MV-4-11 (cell line): ENCODE data around the gene ANGPTL4.
A peak's percentile ranks its signal among the peaks of the same experiment; 100 is the strongest.
"Not testable (repeated sequence)": the region's sequence is repeated elsewhere in the genome, so short reads cannot be mapped to it uniquely, and the experiment has no call there.

Experiments used
- DNase-seq: peaks from one replicate; lab custom pipeline; 2025; lab: John Stamatoyannopoulos, UW

The ANGPTL4 gene, protein sequence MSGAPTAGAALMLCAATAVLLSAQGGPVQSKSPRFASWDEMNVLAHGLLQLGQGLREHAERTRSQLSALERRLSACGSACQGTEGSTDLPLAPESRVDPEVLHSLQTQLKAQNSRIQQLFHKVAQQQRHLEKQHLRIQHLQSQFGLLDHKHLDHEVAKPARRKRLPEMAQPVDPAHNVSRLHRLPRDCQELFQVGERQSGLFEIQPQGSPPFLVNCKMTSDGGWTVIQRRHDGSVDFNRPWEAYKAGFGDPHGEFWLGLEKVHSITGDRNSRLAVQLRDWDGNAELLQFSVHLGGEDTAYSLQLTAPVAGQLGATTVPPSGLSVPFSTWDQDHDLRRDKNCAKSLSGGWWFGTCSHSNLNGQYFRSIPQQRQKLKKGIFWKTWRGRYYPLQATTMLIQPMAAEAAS

DNA sequence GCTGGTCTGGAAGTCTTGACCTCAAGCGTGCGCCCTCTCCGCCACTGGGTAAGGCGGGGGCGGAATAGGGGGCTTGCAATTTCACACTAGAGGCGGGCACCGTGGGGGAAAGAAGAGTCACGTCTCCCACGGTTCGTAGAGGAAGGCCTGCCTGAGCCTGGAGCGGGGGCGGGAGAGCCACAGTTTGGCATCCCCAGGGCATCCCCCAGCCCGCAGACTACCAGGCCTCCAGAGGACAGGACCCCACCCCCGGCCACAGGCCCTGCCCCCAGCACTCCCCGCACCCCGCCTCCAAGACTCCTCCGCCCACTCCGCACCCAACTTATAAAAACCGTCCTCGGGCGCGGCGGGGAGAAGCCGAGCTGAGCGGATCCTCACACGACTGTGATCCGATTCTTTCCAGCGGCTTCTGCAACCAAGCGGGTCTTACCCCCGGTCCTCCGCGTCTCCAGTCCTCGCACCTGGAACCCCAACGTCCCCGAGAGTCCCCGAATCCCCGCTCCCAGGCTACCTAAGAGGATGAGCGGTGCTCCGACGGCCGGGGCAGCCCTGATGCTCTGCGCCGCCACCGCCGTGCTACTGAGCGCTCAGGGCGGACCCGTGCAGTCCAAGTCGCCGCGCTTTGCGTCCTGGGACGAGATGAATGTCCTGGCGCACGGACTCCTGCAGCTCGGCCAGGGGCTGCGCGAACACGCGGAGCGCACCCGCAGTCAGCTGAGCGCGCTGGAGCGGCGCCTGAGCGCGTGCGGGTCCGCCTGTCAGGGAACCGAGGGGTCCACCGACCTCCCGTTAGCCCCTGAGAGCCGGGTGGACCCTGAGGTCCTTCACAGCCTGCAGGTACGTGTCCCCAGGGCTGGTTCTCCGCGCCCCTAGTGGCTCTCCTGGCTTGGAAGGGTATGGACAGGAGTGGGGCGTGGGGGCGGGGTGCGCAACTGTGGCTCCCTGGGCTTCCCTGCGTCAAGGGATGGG, at the start of gene ANGPTL4:
TSS of gene ANGPTL4 (plus strand) at position 353 of the 969 bp plus-strand sequence. CDS start at position 520, 167 bp downstream.
- DNase-seq: no peak

DNA sequence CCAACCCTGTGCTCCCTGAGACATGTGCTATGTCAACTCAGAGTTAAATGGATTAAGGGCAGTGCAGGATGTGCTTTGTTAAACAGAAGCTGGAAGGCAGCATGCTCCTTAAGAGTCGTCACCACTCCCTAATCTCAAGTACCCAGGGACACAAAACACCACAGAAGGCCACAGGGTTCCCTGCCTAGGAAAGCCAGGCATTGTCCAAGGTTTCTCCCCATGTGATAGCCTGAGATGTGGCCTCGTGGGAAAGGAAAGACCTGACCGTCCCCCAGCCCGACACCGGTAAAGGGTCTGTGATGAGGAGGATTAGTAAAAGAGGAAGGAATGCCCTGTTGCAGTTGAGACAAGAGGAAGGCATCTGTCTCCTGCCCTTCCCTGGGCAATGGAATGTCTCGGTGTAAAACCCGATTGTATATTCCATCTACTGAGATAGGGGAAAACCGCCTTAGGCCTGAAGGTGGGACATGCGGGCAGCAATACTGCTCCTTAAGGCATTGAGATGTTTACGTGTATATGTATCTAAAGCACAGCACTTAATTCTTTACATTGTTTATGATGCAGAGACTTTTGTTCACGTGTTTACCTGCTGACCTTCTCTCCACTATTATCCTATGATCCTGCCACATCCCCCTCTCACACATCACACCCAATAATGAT, 48.8 kb upstream of the ANGPTL4 start:
- not testable (repeated sequence) for DNase-seq

DNA sequence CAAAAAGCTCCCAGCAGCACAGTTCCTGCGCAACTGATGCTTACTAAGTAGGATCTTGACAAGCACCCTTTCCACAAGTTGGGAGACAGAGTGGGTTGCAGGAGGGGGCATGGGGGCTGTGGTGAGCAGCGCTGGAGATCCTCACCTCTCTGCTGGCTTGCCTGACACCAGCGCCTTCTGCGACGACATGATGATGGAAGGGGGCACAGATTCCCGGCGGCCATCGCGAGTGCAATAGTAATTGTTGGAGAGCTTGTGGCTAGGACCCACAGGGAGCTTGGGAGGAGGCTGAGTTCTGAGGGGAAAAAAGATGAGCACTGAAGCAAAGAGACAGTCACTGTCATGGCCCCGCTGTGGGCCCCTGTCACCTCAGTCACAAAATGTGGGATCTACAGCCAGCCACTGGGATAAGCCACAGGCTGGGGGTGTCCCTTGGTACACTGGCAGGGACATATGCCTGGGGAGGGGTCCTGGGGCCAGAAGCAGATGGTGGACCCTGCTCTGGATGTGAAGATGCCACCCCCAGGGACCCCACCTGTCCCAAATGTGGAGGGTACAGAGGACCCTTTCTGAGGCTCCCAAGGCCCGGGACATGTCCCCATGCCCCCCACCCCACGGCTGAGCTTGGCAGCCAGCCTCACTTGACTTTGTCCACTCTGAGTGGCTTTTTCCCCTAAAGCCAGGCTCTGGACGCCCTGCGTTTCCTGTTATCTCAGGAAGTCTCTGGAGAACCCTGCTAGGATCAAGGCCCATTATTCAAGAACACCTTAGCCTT, 47.4 kb upstream of the ANGPTL4 start:
- no peak for DNase-seq

DNA sequence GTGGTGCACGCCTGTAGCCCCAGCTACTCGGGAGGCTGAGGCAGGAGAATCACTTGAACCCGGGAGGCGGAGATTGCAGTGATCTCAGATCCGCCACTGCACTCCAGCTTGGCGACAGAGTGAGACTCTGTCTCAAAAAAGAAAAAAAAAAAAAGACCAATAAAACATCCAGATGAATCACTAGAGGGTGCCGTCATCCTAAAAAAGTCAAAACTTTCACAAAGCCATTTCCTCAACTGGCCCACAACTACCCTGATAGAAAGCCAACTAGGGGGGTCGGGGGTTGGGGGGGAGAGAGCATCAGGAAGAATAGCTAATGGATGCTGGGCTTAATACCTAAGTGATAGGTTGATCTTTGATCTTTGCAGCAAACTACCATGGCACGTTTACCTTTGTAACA, 45.1 kb upstream of the ANGPTL4 start:
- peak; percentile 59 for DNase-seq

DNA sequence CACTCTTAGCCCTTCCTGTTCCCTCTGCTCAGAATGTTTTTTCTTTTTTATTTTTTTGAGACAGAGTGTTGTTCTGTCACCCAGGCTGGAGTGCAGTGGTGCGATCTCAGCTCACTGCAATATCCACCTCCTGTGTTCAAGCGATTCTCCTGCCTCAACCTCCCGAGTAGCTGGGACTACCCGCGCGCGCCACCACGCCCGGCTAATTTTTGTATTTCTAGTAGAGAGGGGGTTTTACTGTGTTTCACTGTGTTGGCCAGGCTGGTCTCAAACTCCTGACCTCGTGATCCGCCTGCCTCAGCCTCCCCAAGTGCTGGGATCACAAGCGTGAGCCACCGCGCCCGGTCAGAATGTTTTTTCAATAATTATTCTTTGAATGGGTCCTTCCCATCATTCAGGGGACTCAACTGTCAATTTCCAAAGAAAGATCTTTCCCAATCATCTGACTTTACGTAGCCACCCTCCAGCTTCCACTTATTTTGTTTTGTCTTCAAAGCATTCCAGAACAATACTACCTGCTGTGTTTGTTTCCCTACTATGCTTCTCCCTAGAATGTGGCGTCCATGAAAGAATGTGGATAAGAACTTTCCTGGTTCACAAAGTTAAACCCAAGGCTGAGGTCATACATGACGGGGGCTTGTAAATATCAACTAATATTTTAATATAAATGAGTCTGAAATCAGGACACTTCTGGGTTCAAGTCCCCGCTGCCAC, 44.0 kb upstream of the ANGPTL4 start:
- no peak for DNase-seq

DNA sequence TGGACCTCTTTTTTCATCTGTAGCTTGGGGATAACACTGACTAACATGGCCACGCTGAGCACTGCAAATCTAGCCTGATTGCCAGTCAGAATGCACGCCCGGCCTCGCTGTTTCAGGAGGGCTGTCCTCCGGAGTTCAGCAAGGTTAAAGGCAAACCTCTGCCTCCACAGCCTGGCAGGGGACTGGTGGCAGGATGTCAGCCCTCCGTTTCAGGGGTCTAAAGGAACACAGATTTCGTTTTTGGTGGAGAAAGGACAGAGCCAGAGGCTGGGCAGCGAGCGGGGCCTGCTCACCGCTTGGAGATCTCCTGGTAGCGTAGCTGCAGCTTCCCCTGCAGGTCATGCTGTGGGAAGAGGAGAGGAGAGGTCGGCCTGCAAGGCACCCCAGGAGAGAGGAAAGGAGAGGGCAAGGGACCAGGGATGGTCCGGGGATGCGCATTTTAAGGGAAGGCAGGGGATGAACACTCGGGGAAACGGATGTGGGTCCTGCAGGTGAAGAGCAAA, 43.3 kb upstream of the ANGPTL4 start:
- DNase-seq: no peak

DNA sequence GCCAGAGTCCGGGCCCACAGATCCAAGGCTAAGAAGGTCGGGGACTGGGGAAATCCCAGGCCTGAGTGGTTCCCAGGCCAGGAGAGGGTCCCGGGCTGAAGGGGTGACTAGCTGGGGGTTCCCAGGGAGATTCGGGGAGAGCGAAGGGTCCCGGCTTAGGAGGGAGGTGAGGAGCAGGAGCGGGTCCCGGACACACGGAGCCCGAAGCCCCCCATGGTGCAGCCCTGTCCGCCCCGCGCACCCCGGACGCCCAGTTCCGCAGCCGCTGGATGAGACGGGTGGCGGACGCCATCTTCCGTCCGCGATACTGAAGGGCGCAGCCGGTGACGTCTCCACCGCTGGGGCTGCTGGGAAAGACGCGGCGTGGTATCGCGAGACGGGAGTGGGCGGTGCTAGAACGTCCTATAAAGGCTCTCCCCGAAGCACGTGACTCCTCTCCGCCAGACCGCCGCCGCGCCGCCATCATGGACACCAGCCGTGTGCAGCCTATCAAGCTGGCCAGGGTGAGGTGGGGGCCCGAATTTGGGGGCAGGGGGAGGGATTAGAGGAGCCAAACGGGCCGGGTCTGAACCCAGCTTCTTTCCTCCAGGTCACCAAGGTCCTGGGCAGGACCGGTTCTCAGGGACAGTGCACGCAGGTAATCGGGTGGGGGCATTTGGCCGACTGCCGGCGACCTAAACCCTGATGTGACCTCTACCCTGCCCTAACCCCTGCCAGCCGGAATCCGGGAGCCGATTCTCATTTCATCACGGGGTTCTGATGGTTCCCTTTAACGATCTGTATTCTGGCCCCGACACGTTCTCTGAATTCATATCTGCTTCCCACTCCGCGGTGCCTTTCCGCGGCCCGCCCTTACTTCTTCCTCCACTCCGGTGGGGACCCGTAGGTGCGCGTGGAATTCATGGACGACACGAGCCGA, 42.6 kb upstream of the ANGPTL4 start, which contains the start of the genes NDUFA7 and RPS28:
TSS of gene NDUFA7 (minus strand) at position 309 of the 919 bp plus-strand sequence. CDS start at position 292, 17 bp downstream.
TSS of gene RPS28 (plus strand) at position 430 of the 919 bp plus-strand sequence. CDS start at position 465, 35 bp downstream.
- DNase-seq: peak; percentile 96

DNA sequence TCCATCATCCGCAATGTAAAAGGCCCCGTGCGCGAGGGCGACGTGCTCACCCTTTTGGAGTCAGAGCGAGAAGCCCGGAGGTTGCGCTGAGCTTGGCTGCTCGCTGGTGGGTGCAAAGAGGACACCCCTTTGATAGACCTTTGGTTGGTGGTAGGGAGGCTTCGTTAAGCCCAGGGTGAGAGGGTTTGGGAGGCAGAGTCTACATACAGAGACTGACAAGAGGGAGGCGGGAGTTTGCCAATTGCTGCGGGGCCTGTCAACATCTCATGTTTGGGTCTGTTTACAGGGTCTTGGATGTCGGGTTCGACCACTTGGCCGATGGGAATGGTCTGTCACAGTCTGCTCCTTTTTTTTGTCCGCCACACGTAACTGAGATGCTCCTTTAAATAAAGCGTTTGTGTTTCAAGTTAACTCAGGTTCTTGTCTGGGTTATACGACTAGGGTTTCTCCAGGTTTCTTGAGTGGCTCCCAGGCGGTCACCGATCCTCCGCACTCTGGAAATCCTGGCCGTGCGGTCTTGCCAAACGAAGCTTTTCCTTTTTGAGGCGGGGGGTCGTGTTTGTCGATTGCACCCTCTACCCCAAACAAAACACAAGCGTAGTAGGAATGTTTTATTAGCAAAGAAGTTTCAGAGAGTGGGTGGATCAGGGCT, 41.8 kb upstream of the ANGPTL4 start:
- DNase-seq: no peak

DNA sequence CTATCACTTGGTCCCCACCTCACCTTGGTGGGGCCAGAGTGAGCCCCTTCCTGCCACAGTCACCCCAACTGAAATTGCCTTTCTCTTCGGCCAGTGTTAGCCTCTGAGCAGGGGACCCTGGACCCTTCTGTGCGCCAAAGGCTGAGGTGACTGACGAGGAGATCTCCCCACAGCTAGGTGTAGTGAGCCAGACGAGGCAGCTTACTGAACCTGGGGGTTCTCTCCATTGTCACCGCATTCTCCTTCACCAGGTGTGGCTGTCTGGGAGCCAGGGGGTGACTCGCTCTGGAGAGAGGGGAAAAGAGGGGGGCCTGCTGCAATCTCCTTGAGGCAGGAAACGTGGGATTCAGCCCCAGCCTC, 41.3 kb upstream of the ANGPTL4 start:
- DNase-seq: no peak

DNA sequence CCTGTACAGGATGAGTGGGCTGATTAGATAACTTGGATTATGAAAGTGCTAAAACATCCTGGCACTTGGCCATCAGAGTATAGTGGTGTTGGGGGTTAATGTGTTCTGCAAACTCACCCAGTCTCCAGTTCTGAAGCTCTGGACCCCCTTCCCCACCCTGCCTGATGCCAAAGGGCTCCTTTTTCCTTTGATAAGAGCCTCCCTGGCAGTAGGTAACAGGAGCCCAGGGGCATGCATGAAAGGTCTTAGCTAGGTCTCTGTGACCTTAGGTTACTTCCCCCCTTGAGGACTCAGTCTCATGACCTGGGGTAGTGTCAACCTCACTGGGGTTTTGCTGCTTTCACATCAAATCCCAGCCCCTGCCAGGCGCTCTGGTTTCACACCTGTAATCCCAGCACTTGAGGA, 40.2 kb upstream of the ANGPTL4 start:
- no peak for DNase-seq

DNA sequence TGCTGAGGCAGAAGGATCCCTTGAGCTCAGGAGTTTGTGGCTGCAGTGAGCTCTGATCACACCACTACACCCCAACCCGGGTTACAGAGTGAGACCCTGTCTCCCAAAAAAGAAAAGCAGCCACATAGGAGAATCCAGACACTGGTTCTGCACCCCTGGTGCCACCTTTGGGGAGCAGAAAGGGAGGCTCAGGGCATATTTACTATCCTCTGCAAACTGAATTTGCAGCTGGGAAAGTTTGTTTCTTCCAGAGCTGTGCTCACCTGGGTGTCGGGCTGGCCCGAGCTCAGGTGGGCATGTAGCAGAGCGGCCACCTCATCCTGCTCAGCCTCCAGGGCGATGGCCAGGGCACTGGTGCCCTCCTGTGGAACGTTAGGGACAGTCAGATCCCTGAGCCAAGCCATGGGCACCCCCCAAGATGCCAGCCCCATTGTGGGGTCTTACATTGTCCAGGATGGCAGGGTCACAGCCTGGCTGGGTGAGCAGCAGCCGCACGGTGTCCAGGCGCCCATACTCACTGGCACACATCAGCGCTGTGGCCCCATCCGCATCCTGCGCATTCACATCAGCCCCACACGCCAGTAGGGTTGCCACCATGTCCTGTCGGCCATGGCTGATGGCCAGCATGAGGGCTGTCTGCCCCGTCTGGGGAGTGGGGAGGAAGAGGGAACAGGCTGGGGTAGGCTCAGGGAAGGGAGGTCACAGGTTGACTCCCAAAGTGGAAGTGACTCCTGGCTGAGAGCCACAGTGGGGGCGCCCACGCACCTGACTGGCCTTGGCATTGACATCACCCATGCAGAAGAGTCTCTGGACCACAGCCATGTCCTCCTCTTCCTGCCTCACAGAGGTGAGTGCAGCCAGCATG, 39.5 kb upstream of the ANGPTL4 start:
- peak; percentile 38 for DNase-seq

DNA sequence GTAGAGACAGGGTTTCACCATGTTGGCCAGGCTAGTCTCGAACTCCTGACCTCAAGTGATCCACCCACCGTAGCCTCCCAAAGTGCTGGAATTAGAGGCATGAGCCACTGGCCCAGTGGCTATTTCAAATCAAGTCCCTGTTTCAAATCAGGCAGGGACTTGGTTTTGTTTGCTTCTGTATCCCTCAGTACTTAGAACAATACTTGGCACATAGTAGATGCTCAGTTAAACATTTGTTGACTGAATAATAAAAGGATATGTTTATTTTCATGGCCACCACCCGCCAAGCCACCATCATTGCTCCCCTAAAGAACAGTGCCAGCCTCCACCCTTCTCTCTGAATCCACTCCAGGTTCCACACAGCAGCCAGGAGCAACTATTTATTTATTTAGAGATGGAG, 38.5 kb upstream of the ANGPTL4 start:
- no peak for DNase-seq

DNA sequence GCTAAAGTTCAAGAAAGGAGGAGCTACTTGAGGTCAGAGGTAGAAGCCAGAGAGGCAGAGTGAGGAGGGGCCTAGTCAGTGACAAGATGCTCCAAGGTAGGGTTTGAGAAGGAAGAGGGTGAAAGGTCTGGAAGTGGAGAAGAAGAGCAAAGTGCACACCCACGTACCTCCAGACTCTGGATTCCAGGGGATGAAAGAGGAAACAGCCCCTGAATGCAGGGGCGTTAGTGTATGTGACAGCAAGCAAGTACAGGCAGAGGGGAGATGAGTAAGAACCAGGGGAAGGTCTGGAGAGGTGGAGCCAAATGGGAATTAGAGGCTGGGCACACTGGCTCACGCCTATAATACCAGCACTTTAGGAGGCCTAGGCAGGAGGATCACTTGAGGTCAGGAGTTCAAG, 34.0 kb upstream of the ANGPTL4 start:
- no peak for DNase-seq

DNA sequence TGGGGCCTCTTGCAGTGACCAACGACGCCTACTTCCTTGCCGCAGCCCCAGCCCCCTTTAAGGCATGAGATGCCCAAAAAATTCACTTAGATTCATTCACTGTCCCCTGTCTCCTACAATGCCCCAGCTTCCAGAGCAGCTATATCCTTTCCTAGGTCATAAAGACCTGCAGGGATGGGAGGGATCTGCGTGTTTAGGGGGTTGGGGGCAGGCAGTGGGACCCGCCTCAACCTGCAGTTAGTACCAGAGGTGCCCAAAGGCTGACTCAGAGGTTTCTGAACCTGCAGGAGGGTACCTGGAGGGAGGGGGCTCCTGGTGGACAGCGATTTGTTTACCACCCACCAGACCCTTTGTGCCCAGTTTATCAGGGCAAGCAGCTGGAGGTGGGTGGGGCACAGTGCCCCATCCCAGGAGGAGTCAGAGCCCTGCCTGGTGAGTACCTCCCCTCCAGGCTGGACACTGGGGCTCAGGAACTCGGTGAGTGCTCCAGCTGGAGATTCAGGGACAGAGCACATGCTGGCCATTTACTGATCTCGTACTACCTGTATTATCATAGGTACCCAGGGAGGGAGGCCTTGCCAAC, 32.6 kb upstream of the ANGPTL4 start:
- no peak for DNase-seq

DNA sequence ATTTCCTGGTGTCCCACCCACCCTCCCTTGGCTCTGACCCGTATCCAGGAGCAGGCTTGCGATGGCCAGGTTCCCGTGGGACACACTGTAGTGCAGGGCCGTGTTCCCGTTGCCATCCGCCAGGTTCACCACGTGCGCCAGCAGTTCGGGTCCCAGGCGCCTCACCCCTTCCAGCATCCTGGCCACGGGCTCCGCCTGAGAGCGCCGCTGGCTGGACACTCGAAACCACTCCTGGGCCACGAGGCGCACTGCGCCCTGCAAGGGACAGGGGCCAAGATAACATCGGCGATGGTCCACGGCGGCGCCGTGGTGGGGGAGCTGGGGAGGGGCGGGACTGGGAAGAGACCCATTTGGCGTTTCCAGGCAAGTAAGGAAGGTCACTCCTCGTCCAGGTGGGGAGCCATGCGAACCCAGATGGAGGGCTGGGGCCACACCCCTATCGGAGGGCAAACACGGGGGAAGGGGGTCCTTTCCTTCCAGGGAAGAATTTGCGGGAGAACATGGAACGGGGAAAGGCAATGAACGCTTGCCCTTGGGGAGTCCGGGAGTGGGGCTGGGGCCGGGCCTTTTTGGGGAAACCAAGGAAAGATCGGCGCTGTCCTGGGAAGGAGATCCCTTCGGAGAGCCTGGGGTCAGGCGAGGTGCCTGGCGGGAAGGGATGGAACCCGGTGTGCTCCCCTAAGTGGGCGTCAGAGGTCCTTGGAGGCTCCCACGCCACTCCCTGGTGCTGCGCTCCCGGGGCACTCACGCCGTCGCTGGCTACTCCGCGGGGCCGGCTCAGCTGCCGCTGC, 30.8 kb upstream of the ANGPTL4 start:
- DNase-seq: no peak

DNA sequence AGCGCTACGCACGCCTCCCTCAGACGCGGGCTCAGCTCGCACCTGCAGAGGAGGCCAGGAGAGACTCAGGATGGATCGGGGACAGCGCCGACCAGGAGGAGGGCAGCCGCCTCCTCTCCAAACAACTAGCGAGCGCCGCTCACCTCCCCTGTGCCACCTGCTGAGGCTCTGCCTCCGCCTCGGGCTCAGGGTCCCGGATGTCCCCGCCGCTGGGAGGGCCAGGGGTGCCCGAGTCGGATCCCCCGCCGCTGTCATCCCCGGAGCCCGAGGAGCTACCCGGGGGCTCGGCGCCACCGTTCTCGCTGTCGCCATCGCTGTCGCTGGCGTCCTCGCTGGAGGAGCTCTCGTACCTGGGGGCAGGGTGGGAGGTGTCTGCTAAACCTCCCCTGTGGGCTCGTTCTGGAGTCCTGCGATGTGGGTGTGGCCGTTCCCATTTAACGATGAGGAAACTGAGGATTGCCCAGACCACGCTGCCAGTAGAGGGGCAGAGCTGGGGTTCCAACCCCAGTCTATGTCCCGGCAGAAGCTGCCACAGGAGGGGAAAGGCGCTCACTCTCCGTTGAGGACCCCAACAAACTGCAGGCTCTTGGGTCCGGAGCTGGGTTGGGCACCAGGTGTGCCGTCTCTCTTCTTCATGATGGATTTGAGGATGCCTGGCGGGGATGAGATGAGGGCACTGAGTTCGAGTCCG, 30.0 kb upstream of the ANGPTL4 start:
- no peak for DNase-seq
